ENCODE results near the gene DMXL1.

DMXL1 gene

DNA sequence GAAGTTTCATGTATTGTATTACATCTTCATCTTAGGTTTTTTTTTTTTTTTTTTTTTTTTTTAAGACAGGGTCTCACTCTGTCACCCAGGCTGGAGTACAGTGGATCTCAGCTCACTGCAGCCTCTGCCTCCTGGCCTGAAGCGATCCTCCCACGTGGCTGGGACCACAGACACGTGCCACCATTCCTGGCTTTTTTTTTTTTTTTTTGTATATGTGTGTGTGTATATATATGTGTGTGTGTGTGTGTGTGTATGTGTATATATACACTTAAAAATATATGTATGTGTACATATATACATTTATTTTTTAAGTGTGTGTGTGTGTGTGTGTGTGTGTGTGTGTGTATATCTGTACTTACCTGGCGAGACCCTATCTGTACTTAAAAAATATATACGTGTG, 6.6 kb downstream of the DMXL1 start:
- TF ChIP-seq ZBTB7A (IDR thresholded peaks at IDR 0.05; ENCODE audit: low read depth) (no peak), MAX (IDR thresholded peaks at IDR 0.05) (no peak), RAD21 (IDR thresholded peaks at IDR 0.05; ENCODE audit: low read depth) (no peak), CREB1 (IDR thresholded peaks at IDR 0.05; ENCODE audit: low read depth) (no peak), TEAD4 (IDR thresholded peaks at IDR 0.05) (no peak), CEBPB (IDR thresholded peaks at IDR 0.05) (no peak), TCF12 (IDR thresholded peaks at IDR 0.05; ENCODE audit: low read depth) (no peak), EGR1 (IDR thresholded peaks at IDR 0.05) (no peak), TAF1 (IDR thresholded peaks at IDR 0.05; ENCODE audit: low read depth) (no peak), NFIC (IDR thresholded peaks at IDR 0.05) (no peak), FOXM1 (IDR thresholded peaks at IDR 0.05; ENCODE audit: borderline replicate concordance, low read depth) (no peak), YY1 (IDR thresholded peaks at IDR 0.05; ENCODE audit: low read depth) (no peak), USF1 (IDR thresholded peaks at IDR 0.05) (no peak)

GRCh38 chr5:119078071-119078846, 7.4 kb downstream of the DMXL1 start:
- TF ChIP-seq EGR1 (IDR thresholded peaks at IDR 0.05) (no peak), TAF1 (IDR thresholded peaks at IDR 0.05; ENCODE audit: low read depth) (no peak), REST (IDR thresholded peaks at IDR 0.05; ENCODE audit: low read depth) (no peak), FOXM1 (IDR thresholded peaks at IDR 0.05; ENCODE audit: borderline replicate concordance, low read depth) (no peak), MAX (IDR thresholded peaks at IDR 0.05) (no peak), ZBTB7A (IDR thresholded peaks at IDR 0.05; ENCODE audit: low read depth) (no peak), EP300 (IDR thresholded peaks at IDR 0.05; ENCODE audit: borderline replicate concordance) (no peak), CEBPB (IDR thresholded peaks at IDR 0.05) (no peak), CREB1 (IDR thresholded peaks at IDR 0.05; ENCODE audit: low read depth) (no peak), NFIC (IDR thresholded peaks at IDR 0.05) (no peak), RAD21 (IDR thresholded peaks at IDR 0.05; ENCODE audit: low read depth) (no peak), YY1 (IDR thresholded peaks at IDR 0.05; ENCODE audit: low read depth) (no peak), TEAD4 (IDR thresholded peaks at IDR 0.05) (no peak), TCF12 (IDR thresholded peaks at IDR 0.05; ENCODE audit: low read depth) (no peak)

DNA sequence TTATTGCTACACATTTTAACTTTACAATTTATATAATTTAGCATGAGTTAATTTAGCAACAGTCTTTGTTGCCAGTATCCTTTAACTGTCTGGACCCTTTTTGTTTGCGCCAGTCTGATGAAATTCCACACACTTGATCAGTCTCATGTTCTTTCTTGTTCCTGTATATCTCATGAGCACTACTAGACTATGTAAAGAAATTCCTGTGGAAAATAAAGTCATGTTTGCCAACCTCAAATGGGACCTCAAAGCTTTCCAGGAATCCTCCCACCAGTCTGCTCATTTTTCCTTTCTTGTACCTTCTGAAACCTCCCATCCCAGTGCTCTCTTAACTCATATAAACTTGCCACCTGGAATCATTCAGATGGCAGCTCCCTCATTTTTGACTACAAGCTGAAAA, 8.0 kb downstream of the DMXL1 start:
- TF ChIP-seq YY1 (IDR thresholded peaks at IDR 0.05; ENCODE audit: low read depth) (no peak), NFIC (IDR thresholded peaks at IDR 0.05) (no peak), TEAD4 (IDR thresholded peaks at IDR 0.05) (no peak), TCF12 (IDR thresholded peaks at IDR 0.05; ENCODE audit: low read depth) (no peak), RAD21 (IDR thresholded peaks at IDR 0.05; ENCODE audit: low read depth) (no peak), CREB1 (IDR thresholded peaks at IDR 0.05; ENCODE audit: low read depth) (no peak), EGR1 (IDR thresholded peaks at IDR 0.05) (no peak), FOXM1 (IDR thresholded peaks at IDR 0.05; ENCODE audit: borderline replicate concordance, low read depth) (no peak), USF1 (IDR thresholded peaks at IDR 0.05) (no peak), REST (IDR thresholded peaks at IDR 0.05; ENCODE audit: low read depth) (no peak), ZBTB7A (IDR thresholded peaks at IDR 0.05; ENCODE audit: low read depth) (no peak), TAF1 (IDR thresholded peaks at IDR 0.05; ENCODE audit: low read depth) (no peak), EP300 (IDR thresholded peaks at IDR 0.05; ENCODE audit: borderline replicate concordance) (no peak), MAX (IDR thresholded peaks at IDR 0.05) (no peak), CEBPB (IDR thresholded peaks at IDR 0.05) (no peak)

- TF ChIP-seq CREB1 (IDR thresholded peaks at IDR 0.05; ENCODE audit: low read depth): no peak
- no peak for TF ChIP-seq REST (IDR thresholded peaks at IDR 0.05; ENCODE audit: low read depth)
Observed at GRCh38 chr5:119079318-119079921, 8.5 kb downstream of the DMXL1 start.

Data from Ishikawa (cell line).